ENCODE results near the gene SLC35F3. TPM values are rescaled to one million over a fixed set of nuclear protein-coding genes. Genes with fewer than 3 reads are reported as not detected.

The SLC35F3 gene
- total RNA-seq, 2 experiments from 2014 or later, result 0.08 TPM; not detected in 1

DNA sequence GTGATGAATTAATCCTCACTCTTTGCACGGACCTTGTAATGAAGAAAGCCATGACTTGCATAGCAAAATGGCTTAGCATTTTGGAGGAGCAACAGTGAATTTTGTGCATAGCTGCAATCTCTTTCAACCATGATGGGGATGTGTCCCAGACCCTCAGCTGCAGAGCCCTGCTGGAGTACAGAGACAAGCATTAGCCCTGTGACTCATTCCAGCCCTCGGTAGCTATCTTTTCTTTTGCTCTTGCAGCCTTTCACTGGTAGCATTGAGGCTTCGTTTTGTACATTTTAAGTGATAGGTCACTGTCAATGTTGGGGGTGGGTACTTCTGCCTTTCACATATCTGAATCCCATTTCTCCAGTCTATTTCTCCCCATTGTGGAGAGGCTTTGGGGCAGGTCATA is 58.4 kb downstream of the SLC35F3 start:
- Histone ChIP-seq H3K9me3 (ENCODE audit: control insufficient read depth in 1 of 2, insufficient read depth in 1 of 2, low read length in 2 of 2) (peaks cover 0 to 4% of the 10 kb centered on the region in 2 experiments), H3K36me3 (ENCODE audit: insufficient read depth, low read length) (no peaks in the 10 kb centered on the region), H3K4me1 (ENCODE audit: insufficient read depth, low read length) (no peaks in the 10 kb centered on the region), H3K27ac (ENCODE audit: low read depth in 1 of 2, low read length in 2 of 2) (no peak overlapping the region), H3K27me3 (ENCODE audit: control insufficient read depth in 1 of 2, insufficient read depth in 2 of 2, low read length in 2 of 2) (peaks cover 0 to 6% of the 10 kb centered on the region in 2 experiments), H3K4me3 (ENCODE audit: low read length) (no peak overlapping the region)
- DNase-seq (no peak), ATAC-seq (ENCODE audit: poor library complexity) (no peak)
- POLR2A ChIA-PET, result no interaction called here
- intact Hi-C loops (cut with DNase I, micrococcal nuclease), result no loop called here
- CTCF ChIA-PET, result no interaction called here
- no peaks in the 10 kb centered on the region for H3K36me3 Mint-ChIP-seq (ENCODE audit: low read depth)
- peaks cover 17% of the 10 kb centered on the region for H3K27me3 Mint-ChIP-seq
- TF ChIP-seq, protein P1, sequence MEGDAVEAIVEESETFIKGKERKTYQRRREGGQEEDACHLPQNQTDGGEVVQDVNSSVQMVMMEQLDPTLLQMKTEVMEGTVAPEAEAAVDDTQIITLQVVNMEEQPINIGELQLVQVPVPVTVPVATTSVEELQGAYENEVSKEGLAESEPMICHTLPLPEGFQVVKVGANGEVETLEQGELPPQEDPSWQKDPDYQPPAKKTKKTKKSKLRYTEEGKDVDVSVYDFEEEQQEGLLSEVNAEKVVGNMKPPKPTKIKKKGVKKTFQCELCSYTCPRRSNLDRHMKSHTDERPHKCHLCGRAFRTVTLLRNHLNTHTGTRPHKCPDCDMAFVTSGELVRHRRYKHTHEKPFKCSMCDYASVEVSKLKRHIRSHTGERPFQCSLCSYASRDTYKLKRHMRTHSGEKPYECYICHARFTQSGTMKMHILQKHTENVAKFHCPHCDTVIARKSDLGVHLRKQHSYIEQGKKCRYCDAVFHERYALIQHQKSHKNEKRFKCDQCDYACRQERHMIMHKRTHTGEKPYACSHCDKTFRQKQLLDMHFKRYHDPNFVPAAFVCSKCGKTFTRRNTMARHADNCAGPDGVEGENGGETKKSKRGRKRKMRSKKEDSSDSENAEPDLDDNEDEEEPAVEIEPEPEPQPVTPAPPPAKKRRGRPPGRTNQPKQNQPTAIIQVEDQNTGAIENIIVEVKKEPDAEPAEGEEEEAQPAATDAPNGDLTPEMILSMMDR (IDR thresholded peaks at IDR 0.05), result no peak
- no peaks in the 10 kb centered on the region for H3K9me3 Mint-ChIP-seq
- no peak overlapping the region for H3K4me3 Mint-ChIP-seq
- H3K4me1 Mint-ChIP-seq (ENCODE audit: low read depth), result no peaks in the 10 kb centered on the region
- no peak overlapping the region for H3K27ac Mint-ChIP-seq

DNA sequence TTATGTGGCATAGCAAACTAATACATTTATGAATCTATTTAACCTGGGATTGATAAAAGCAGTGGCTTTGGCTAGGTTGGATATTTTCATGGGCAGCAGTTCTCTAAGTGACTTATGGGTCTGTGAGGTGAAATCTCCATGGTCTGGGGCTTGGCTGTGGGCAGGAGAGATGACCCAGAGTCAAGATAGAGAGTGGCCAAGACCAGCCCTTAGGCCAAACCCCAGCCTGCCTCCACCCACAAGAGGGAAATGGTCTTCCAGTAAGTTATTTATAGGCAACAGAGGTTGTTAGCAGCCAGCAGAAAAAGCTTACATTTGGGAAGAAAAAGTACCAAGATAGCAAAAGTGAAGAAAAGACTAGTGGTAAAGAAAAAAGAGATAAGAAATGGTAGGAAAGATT is 61.4 kb downstream of the SLC35F3 start:
- intact Hi-C loops (cut with DNase I, micrococcal nuclease), result no loop called here
- H3K4me3 Mint-ChIP-seq, result no peak overlapping the region
- CTCF ChIA-PET, result no interaction called here
- H3K27me3 Mint-ChIP-seq, result peaks cover 21% of the 10 kb centered on the region
- TF ChIP-seq, protein P1 (IDR thresholded peaks at IDR 0.05), result no peak
- Histone ChIP-seq H3K27me3 (ENCODE audit: control insufficient read depth in 1 of 2, insufficient read depth in 2 of 2, low read length in 2 of 2) (peaks cover 0 to 2% of the 10 kb centered on the region in 2 experiments), H3K27ac (ENCODE audit: low read depth in 1 of 2, low read length in 2 of 2) (no peak overlapping the region), H3K4me3 (ENCODE audit: low read length) (no peak overlapping the region), H3K4me1 (ENCODE audit: insufficient read depth, low read length) (no peaks in the 10 kb centered on the region), H3K9me3 (ENCODE audit: control insufficient read depth in 1 of 2, insufficient read depth in 1 of 2, low read length in 2 of 2) (peaks cover 0 to 4% of the 10 kb centered on the region in 2 experiments), H3K36me3 (ENCODE audit: insufficient read depth, low read length) (no peaks in the 10 kb centered on the region)
- no peaks in the 10 kb centered on the region for H3K36me3 Mint-ChIP-seq (ENCODE audit: low read depth)
- ATAC-seq (ENCODE audit: poor library complexity) (no peak), DNase-seq (no peak)
- no peak overlapping the region for H3K27ac Mint-ChIP-seq
- no peaks in the 10 kb centered on the region for H3K9me3 Mint-ChIP-seq
- H3K4me1 Mint-ChIP-seq (ENCODE audit: low read depth), result no peaks in the 10 kb centered on the region
- POLR2A ChIA-PET, result no interaction called here

DNA sequence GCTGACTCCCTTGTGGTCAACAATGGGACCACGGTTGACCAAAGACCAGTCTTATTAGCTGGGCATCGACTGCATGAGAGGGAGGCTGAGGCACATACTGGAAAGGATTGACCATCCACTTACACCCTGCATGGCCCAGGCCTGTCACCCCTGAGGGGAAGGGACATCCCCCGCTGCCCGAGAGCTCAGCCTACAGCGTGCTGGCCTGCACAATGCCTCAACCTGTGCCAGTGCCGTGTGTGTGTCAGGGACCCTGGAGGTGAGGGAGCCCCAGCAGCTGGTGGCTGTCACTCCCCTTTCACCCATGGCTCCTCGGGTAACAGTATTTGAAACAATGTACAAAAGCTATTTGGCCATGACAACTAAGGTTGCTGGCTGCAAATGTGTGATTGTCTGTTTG is 67.3 kb downstream of the SLC35F3 start:
- Mint-ChIP-seq H3K9me3 (no peaks in the 10 kb centered on the region), H3K27me3 (peaks cover 15% of the 10 kb centered on the region), H3K4me1 (ENCODE audit: low read depth) (no peaks in the 10 kb centered on the region), H3K4me3 (no peak overlapping the region), H3K27ac (no peak overlapping the region), H3K36me3 (ENCODE audit: low read depth) (no peaks in the 10 kb centered on the region)
- CTCF ChIA-PET, result no interaction called here
- Histone ChIP-seq H3K4me1 (ENCODE audit: insufficient read depth, low read length) (no peaks in the 10 kb centered on the region), H3K27ac (ENCODE audit: low read depth in 1 of 2, low read length in 2 of 2) (no peak overlapping the region), H3K27me3 (ENCODE audit: control insufficient read depth in 1 of 2, insufficient read depth in 2 of 2, low read length in 2 of 2) (peaks cover 2 to 3% of the 10 kb centered on the region in 2 experiments), H3K9me3 (ENCODE audit: control insufficient read depth in 1 of 2, insufficient read depth in 1 of 2, low read length in 2 of 2) (no peaks in the 10 kb centered on the region), H3K4me3 (ENCODE audit: low read length) (no peak overlapping the region), H3K36me3 (ENCODE audit: insufficient read depth, low read length) (no peaks in the 10 kb centered on the region)
- POLR2A ChIA-PET, result no interaction called here
- ATAC-seq (ENCODE audit: poor library complexity) (no peak), DNase-seq (no peak)
- intact Hi-C loops (cut with DNase I, micrococcal nuclease), result no loop called here
- TF ChIP-seq, protein P1 (IDR thresholded peaks at IDR 0.05), result no peak

All from CD4-positive, alpha-beta T cell (primary cell).